ENCODE data around the gene RSPH1. TPM values are rescaled to one million over a fixed set of nuclear protein-coding genes. Genes with fewer than 3 reads are reported as not detected.

The RSPH1 gene
- total RNA-seq, 1 donor from 2014 or later = not detected

- intact Hi-C loops (cut with micrococcal nuclease) = no loop called here
Measured at GRCh38 chr21:42532466-42533181, 36.6 kb upstream of the RSPH1 start.

GRCh38 chr21:42531771-42532170 is 35.7 kb upstream of the RSPH1 start:
- intact Hi-C loops (cut with micrococcal nuclease) = no loop called here

GRCh38 chr21:42530167-42530518 is 34.1 kb upstream of the RSPH1 start:
- intact Hi-C loops (cut with micrococcal nuclease) = no loop called here

GRCh38 chr21:42527489-42528158 is 31.6 kb upstream of the RSPH1 start:
- intact Hi-C loops (cut with micrococcal nuclease) = loop anchor here (1.0 to 10.0 kb wide), 12 partner anchors 13 to 1163 kb away; partner anchors contain the start of genes MX2, RSPH1 and WDR4

GRCh38 chr21:42527127-42527488 is 31.1 kb upstream of the RSPH1 start:
- intact Hi-C loops (cut with micrococcal nuclease) = loop anchor here (1.0 to 10.0 kb wide), 11 partner anchors 13 to 1162 kb away; partner anchors contain the start of genes MX2, RSPH1 and WDR4

- intact Hi-C loops (cut with micrococcal nuclease) = loop anchor here (2.0 to 10.0 kb wide), 8 partner anchors 64 to 1162 kb away; partner anchors contain the start of genes MX2 and WDR4
Measured at GRCh38 chr21:42526379-42526727, 30.3 kb upstream of the RSPH1 start.

- intact Hi-C loops (cut with micrococcal nuclease) = loop anchor here (2.0 to 10.0 kb wide), 8 partner anchors 64 to 1161 kb away; partner anchors contain the start of genes MX2 and WDR4
Measured at GRCh38 chr21:42525676-42526378, 29.8 kb upstream of the RSPH1 start.

- intact Hi-C loops (cut with micrococcal nuclease) = loop anchor here (5.0 to 10.0 kb wide), 6 partner anchors 63 to 1160 kb away; partner anchors contain the start of genes MX2 and WDR4
Measured at GRCh38 chr21:42525029-42525581, 29.1 kb upstream of the RSPH1 start.

GRCh38 chr21:42524341-42525028 is 28.5 kb upstream of the RSPH1 start:
- intact Hi-C loops (cut with micrococcal nuclease) = loop anchor here (5.0 to 10.0 kb wide), 6 partner anchors 62 to 1160 kb away; partner anchors contain the start of genes MX2 and WDR4

- intact Hi-C loops (cut with micrococcal nuclease) = loop anchor here (10.0 kb wide), 3 partner anchors 219 to 1159 kb away; partner anchors contain the start of gene MX2
Measured at GRCh38 chr21:42523941-42524340, 27.9 kb upstream of the RSPH1 start.

- intact Hi-C loops (cut with micrococcal nuclease) = loop anchor here (10.0 kb wide), 3 partner anchors 218 to 1158 kb away; partner anchors contain the start of gene MX2
Measured at GRCh38 chr21:42523211-42523610, 27.2 kb upstream of the RSPH1 start.

- intact Hi-C loops (cut with micrococcal nuclease) = loop anchor here (10.0 kb wide), 3 partner anchors 218 to 1158 kb away; partner anchors contain the start of gene MX2
Measured at GRCh38 chr21:42522771-42523170, 26.7 kb upstream of the RSPH1 start.

- intact Hi-C loops (cut with micrococcal nuclease) = loop anchor here (10.0 kb wide), 3 partner anchors 217 to 1157 kb away; partner anchors contain the start of gene MX2
Measured at GRCh38 chr21:42522271-42522670, 26.2 kb upstream of the RSPH1 start.

- intact Hi-C loops (cut with micrococcal nuclease) = loop anchor here (10.0 kb wide), 3 partner anchors 217 to 1157 kb away; partner anchors contain the start of gene MX2
Measured at GRCh38 chr21:42521805-42522204, 25.8 kb upstream of the RSPH1 start.

- intact Hi-C loops (cut with micrococcal nuclease) = loop anchor here (10.0 kb wide), 3 partner anchors 217 to 1157 kb away; partner anchors contain the start of gene MX2
Measured at GRCh38 chr21:42521384-42521783, 25.4 kb upstream of the RSPH1 start.

- intact Hi-C loops (cut with micrococcal nuclease) = loop anchor here (10.0 kb wide), 3 partner anchors 216 to 1156 kb away; partner anchors contain the start of gene MX2
Measured at GRCh38 chr21:42520628-42521253, 24.7 kb upstream of the RSPH1 start.

- intact Hi-C loops (cut with micrococcal nuclease) = no loop called here
Measured at GRCh38 chr21:42518626-42519025, 22.6 kb upstream of the RSPH1 start.

- intact Hi-C loops (cut with micrococcal nuclease) = no loop called here
Measured at GRCh38 chr21:42518215-42518614, 22.2 kb upstream of the RSPH1 start.

- intact Hi-C loops (cut with micrococcal nuclease) = no loop called here
Measured at GRCh38 chr21:42515708-42516502, 19.9 kb upstream of the RSPH1 start.
